HG03460 (cell line): ENCODE measurements around the gene PALM.

Experiments used
- ATAC-seq: cut with Tn5 transposase; IDR thresholded peaks from one replicate; pipeline ENCODE4 v1.9.1; 2021; ENCODE audit not compliant: unreplicated experiment

The PALM gene

DNA sequence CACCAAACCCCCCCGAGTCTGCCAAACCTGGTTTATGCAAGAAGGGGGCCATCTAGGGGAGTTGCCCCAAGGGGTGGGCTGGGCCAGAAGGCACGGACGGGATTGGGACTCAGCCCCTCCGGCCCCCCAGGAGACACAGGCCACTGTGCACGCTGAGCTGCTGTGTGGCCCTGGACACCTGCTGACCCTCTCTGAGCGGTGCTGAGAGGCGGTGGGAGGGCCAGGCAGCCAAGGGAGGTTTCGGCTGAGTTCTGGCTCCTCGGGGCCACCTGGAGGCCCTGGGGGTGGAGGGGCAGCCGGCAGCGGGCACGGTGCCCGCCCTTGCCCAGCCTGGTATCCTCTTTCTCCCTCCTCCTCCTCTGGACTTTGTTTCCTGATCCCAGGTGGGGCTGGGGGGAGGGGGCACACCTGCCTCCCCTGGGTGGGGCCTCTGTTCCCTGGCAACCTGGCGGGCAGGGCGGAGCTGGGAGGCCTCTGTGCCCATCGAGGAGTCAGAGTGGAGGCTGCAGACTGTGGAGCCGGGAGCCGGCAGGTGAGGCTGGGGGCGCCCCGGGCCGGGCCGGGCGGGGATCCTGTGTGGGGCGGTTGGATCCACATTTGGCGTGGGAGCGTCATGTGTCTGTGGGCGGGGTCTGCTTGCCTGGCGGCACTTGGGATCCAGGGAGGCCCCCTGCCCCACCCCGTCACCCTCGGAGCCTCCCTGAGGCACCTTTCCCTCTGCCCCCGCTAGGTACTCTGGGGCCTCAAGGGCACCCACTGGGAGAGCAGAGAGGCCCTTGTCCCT lies 42.1 kb downstream of the PALM start, which contains the start of gene MISP:
MISP (plus strand) TSS at position 473 of the 784 bp plus-strand sequence. CDS start 5,835 bp downstream, outside the sequence.
- no peak for ATAC-seq

DNA sequence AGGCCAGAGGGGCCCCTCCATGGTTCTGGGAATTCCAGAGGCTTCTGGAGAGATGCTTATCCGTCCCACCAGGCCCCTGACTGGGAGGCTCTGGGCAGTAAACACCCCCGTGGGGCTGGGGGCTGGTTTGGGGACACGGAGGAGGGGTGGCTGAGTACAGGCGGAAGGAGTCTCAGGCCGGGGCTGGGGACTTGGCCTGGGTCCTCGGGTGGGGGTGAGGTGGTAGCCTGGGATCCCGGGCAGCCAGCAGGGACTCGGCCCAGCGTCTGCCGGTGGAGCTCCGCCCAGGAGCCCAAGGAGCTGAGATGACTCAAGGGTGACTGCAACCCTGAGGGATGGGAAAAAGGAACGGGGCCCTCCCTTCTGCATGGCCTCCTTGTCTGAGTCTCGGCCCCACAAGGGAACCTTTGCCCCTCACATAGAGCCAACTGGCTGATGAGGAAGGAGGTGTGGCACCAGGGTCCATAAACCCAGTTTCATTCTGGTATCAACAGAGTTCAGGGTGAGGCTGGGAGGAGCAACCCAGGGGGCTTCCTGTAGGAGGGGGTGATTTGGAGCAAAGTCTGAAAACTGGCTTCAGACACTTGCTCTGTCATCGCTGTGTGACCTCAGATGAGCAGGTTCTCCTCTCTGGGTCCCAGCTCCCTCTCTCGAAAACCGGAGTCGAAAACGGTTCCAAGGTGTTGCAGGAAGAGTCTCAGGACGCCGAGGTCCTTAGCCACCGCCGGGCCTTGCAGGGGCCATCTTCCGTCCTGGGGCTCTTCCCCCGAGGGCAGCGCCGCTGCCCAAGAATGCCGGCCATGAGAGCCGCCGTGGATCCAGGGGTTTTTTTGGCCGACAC lies 43.0 kb downstream of the PALM start:
- ATAC-seq, result no peak

GRCh38 chr19:752652-753517 lies 44.1 kb downstream of the PALM start:
- ATAC-seq, result no peak

- ATAC-seq, result no peak
These were observed 45.8 kb downstream of the PALM start for GRCh38 chr19:754530-754929.

DNA sequence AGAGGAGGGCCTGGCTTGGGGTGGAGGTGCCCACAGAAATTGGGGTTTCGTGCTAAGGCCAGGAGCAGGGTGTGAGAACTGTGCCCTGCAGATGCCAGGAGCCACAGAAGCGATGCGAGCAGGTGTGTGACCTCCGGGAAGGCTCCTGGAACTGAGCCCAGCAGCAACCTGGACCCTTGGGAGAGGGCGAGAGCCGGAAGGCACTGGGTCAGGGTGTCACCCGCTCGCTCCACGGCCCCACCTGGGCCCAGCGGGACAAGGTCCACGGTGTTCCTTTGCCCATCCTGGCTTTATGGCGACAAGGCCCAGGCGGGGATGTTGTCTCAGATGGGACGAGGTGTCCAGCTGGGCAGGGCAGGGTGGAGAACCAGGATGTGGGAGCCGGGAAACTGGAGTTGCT lies 46.3 kb downstream of the PALM start:
- ATAC-seq, result no peak

DNA sequence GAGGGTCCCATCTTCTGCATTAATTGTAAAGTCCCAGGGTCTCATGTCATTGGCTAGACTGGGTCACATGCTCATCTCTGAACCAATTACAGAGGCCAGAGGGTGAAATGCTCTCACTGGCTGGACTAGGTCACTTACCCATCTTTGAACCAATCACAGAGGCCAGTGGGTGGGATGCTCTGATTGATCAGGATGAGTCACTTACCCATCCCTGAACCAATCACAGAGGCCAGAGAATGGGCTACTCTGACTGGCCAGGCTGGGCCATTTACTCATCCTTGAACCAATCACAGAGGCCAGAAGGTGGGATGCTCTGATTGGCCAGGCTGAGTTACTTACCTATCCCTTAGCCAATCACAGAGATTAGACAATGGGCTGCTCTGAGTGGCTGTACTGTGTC lies 47.5 kb downstream of the PALM start:
- no peak for ATAC-seq

GRCh38 chr19:756821-757688 lies 48.3 kb downstream of the PALM start:
- no peak for ATAC-seq

- no peak for ATAC-seq
These were observed 49.3 kb downstream of the PALM start for GRCh38 chr19:757811-758668.

DNA sequence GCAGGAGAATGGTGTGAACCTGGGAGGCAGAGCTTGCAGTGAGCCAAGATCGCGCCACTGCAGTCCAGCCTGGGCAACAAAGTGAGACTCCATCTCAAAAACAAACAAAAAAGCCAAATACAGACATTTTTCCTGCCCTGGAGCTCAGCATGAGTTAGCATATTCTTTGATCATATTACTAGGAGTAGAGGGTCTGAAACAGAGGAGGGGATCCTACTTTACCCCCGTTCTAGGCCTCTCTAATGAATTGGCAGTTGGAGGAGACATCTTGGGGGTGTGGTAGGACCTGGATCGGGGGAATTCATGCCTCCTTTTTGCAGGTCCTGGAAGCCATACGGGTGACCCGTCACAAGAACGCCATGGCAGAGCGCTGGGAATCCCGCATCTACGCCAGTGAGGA lies 54.4 kb downstream of the PALM start:
- ATAC-seq, result no peak

DNA sequence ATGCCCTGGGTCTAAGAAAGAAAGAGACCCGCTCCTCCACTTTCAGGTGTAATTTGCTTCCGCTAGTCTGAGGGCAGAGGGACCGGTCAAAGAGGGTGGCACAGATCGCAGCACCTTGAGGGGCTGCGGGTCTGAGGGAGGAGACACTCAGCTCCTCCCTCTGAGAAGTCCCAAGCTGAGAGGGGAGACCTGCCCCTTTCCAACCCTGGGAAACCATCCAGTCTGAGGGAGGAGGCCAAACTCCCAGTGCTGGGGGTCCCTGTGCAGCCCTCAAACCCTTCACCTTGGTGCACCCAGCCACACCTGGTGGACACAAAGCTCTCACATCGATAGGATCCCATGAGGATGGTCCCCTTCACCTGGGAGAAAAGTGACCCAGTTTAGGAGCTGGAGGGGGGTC lies 55.1 kb downstream of the PALM start:
- ATAC-seq, result no peak

- no peak for ATAC-seq
These were observed 55.6 kb downstream of the PALM start for GRCh38 chr19:764301-764700.

GRCh38 chr19:765179-765738 lies 56.5 kb downstream of the PALM start:
- no peak for ATAC-seq

GRCh38 chr19:768424-768823 lies 59.7 kb downstream of the PALM start:
- no peak for ATAC-seq

DNA sequence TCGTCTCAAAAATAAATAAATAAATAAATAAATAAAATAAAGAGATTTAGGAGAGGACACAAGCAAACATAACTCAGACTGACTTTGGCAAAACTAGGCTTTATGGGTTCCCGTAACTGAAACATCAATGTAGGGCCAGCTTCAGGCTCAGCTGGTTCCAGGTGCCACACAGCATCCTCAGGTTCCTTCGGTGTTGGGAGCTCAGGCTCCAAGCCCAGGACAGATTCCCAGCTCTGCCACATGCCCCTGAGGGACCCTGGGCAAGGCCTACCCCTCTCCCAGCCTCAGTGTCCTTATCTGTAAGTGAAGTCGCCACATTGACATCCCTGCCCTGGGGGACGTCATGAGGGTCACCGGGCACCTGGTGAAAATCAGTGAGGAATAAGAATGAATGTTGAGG lies 60.9 kb downstream of the PALM start:
- no peak for ATAC-seq

GRCh38 chr19:771332-771785 lies 62.6 kb downstream of the PALM start:
- no peak for ATAC-seq

DNA sequence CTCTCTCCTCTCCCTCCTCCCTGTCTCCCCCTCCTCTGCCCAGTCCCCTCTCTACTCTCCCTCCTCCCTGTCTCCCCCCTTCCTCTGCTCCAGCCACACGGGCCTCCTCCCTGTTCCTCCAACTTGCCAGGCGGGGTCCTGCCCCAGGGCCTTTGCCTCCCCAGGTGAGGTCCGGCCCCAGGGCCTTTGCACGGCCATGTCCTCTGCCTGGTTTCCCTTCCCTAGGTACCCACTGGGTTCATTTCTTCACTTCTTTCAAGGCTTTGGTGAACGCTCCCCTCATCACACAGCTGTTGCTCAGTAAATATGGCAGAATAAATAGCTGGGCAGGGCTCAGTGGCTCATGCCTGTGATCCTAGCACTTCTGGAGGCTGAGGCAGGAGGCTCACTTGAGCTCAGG lies 63.3 kb downstream of the PALM start:
- no peak for ATAC-seq

GRCh38 chr19:772730-773436 lies 64.1 kb downstream of the PALM start:
- no peak for ATAC-seq

DNA sequence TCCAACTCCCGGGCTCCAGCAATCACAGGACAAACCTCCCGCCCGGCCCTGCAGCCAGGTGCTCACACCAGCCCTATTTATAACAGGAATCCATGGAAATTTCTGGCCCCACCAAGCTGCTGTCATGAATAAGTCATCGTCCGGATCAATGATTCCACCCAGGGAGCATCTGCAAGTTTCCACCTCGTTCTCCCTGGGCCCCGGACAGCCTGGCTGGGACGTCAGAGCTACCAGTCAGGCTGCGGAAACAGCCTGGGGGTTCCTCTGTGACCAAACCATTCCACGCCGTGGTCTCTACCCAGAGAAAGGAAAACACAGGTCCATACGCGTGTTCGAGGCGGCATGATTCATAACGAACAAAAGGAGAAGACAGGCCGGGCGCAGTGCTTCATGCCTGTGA lies 67.8 kb downstream of the PALM start:
- no peak for ATAC-seq
